ENCODE results near the gene AGPAT3.

- TF ChIP-seq POLR2A (IDR thresholded peaks at IDR 0.05; ENCODE audit: low read length), result no peak
- no peak for TF ChIP-seq GATA1 (IDR thresholded peaks at IDR 0.05; ENCODE audit: low read depth, low read length)
Observed at GRCh38 chr21:43936247-43936967, 71.4 kb downstream of the AGPAT3 start.
